ENCODE results near the gene GRIK4. TPM values are rescaled to one million over a fixed set of nuclear protein-coding genes. Genes with fewer than 3 reads are reported as not detected.

Gene GRIK4
- total and polyA plus RNA-seq, 4 donors: 0.05 to 0.25 (median 0.06) TPM; not detected in 1

DNA sequence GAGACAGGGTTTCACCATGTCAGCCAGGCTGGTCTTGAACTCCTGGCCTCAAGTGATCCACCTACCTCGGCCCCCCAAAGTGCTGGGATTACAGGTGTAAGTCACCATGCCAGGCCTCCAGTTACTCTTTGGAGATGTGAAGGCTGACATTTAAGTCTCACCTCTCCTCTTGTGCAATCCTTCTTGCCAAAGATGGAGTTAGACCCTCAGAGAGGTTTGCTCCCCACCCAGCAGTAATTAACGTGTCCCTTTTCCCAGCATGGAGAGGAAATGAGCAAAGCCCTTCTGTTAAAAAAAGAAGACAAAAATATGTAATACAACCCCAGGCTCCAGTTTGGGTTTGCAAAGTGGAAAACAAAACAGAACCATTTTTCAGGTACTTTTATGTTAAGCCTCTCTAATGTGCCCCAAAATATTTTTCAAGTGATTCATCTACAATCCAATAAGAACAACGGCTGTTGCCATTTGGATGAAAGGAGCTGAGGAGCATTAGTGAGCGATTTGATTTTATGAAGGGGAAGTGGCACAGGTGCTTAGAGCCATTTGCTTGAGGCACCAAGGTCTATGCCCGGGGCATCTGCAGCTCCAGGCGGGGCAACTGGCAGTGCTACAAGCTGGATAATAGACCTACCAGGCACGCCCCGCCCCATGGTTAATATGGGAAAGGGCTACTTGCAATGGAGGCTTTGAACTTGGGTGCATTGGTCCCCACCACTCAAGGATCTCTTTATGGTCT lies 57.2 kb downstream of the GRIK4 start:
- Histone ChIP-seq H3K4me3 (ENCODE audit: low read depth in 1 of 3, low read length in 3 of 3) (no peak overlapping the region), H3K36me3 (ENCODE audit: control insufficient read depth in 4 of 4, insufficient read depth in 3 of 4, low read depth in 1 of 4, low read length in 3 of 4) (no peaks in the 10 kb centered on the region), H3K27ac (ENCODE audit: low read depth in 1 of 2, low read length in 2 of 2) (no peak overlapping the region), H3K27me3 (ENCODE audit: control insufficient read depth in 4 of 4, insufficient read depth in 4 of 4, low read length in 3 of 4) (peaks cover 0 to 6% (median 0%) of the 10 kb centered on the region in 4 donors), H3K9me3 (ENCODE audit: control insufficient read depth in 4 of 4, low read length in 3 of 4) (no peaks in the 10 kb centered on the region), H3K9ac (ENCODE audit: low read depth in 1 of 2, low read length in 2 of 2) (no peak overlapping the region), H3K4me1 (ENCODE audit: control insufficient read depth in 4 of 4, insufficient read depth in 4 of 4, low read length in 3 of 4) (peaks cover 0 to 12% (median 2%) of the 10 kb centered on the region in 4 donors)
- DNase-seq (ENCODE audit: low spot score): no peak
- TF ChIP-seq, protein P1, sequence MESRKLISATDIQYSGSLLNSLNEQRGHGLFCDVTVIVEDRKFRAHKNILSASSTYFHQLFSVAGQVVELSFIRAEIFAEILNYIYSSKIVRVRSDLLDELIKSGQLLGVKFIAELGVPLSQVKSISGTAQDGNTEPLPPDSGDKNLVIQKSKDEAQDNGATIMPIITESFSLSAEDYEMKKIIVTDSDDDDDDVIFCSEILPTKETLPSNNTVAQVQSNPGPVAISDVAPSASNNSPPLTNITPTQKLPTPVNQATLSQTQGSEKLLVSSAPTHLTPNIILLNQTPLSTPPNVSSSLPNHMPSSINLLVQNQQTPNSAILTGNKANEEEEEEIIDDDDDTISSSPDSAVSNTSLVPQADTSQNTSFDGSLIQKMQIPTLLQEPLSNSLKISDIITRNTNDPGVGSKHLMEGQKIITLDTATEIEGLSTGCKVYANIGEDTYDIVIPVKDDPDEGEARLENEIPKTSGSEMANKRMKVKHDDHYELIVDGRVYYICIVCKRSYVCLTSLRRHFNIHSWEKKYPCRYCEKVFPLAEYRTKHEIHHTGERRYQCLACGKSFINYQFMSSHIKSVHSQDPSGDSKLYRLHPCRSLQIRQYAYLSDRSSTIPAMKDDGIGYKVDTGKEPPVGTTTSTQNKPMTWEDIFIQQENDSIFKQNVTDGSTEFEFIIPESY (IDR thresholded peaks at IDR 0.05): no peak
- TF ChIP-seq NR2F2 (IDR thresholded peaks at IDR 0.05) (no peak), TAF1 (conservative IDR thresholded peaks at IDR 0.05) (no peak), YY1 (IDR thresholded peaks at IDR 0.05) (no peak), MAX (IDR thresholded peaks at IDR 0.05) (no peak), ATF3 (IDR thresholded peaks at IDR 0.05) (no peak), RXRA (IDR thresholded peaks at IDR 0.05) (no peak), RAD21 (IDR thresholded peaks at IDR 0.05) (no peak), SP1 (IDR thresholded peaks at IDR 0.05) (no peak), EGR1 (IDR thresholded peaks at IDR 0.05; ENCODE audit: low read depth in 2 of 2) (no peak), HNF4G (IDR thresholded peaks at IDR 0.05) (no peak)
- TF ChIP-seq, protein P2, sequence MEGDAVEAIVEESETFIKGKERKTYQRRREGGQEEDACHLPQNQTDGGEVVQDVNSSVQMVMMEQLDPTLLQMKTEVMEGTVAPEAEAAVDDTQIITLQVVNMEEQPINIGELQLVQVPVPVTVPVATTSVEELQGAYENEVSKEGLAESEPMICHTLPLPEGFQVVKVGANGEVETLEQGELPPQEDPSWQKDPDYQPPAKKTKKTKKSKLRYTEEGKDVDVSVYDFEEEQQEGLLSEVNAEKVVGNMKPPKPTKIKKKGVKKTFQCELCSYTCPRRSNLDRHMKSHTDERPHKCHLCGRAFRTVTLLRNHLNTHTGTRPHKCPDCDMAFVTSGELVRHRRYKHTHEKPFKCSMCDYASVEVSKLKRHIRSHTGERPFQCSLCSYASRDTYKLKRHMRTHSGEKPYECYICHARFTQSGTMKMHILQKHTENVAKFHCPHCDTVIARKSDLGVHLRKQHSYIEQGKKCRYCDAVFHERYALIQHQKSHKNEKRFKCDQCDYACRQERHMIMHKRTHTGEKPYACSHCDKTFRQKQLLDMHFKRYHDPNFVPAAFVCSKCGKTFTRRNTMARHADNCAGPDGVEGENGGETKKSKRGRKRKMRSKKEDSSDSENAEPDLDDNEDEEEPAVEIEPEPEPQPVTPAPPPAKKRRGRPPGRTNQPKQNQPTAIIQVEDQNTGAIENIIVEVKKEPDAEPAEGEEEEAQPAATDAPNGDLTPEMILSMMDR (IDR thresholded peaks at IDR 0.05; ENCODE audit: low read depth, low read length, missing input control): no peak
- 81% methylated on average over 8 of the region's 8 CpGs for WGBS

DNA sequence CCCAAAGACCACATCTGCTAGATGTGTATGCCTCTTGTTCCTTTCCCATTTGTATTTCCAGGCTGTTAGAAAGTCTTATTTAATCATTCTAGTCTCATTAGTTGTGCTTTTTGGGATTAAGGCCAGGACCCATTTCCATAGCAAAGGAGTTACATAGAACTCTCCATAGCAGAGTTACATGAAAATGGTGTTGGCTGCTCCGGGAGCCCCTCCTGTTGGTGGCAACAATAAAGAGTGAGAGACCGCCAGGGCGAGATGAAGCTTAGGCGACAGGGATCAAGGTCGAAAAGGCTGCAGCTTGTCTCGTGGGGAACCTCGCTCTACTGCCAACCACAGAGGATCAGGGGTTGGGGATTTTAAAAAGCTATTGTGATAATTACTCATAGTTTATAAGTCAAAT lies 58.3 kb downstream of the GRIK4 start:
- TF ChIP-seq ATF3 (IDR thresholded peaks at IDR 0.05): no peak
- TF ChIP-seq YY1 (IDR thresholded peaks at IDR 0.05): no peak
- TF ChIP-seq GABPA (IDR thresholded peaks at IDR 0.05 in 1 of 2, conservative IDR thresholded peaks at IDR 0.05 in 1 of 2): no peak
- no peak for TF ChIP-seq REST (IDR thresholded peaks at IDR 0.05)
- TF ChIP-seq FOXA1 (IDR thresholded peaks at IDR 0.05): no peak
- no peak for TF ChIP-seq JUND (IDR thresholded peaks at IDR 0.05)
- TF ChIP-seq RXRA (IDR thresholded peaks at IDR 0.05): no peak
- TF ChIP-seq NR2F2 (IDR thresholded peaks at IDR 0.05): no peak
- TF ChIP-seq, protein P2 (IDR thresholded peaks at IDR 0.05; ENCODE audit: low read depth, low read length, missing input control): no peak
- no peak for TF ChIP-seq FOXA2 (IDR thresholded peaks at IDR 0.05)
- no peaks in the 10 kb centered on the region for H3K27me3 ChIP-seq (ENCODE audit: control insufficient read depth in 4 of 4, insufficient read depth in 4 of 4, low read length in 3 of 4)
- WGBS: 76% methylated on average over 7 of the region's 7 CpGs
- no peak overlapping the region for H3K27ac ChIP-seq (ENCODE audit: low read depth in 1 of 2, low read length in 2 of 2)
- no peak overlapping the region for H3K9ac ChIP-seq (ENCODE audit: low read depth in 1 of 2, low read length in 2 of 2)
- no peaks in the 10 kb centered on the region for H3K9me3 ChIP-seq (ENCODE audit: control insufficient read depth in 4 of 4, low read length in 3 of 4)
- peaks cover 0 to 3% (median 0%) of the 10 kb centered on the region in 4 donors for H3K4me1 ChIP-seq (ENCODE audit: control insufficient read depth in 4 of 4, insufficient read depth in 4 of 4, low read length in 3 of 4)
- H3K36me3 ChIP-seq (ENCODE audit: control insufficient read depth in 4 of 4, insufficient read depth in 3 of 4, low read depth in 1 of 4, low read length in 3 of 4): no peaks in the 10 kb centered on the region
- no peak for DNase-seq (ENCODE audit: low spot score)
- no peak overlapping the region for H3K4me3 ChIP-seq (ENCODE audit: low read depth in 1 of 3, low read length in 3 of 3)

Measured in liver (tissue), 9 donors.